Measurements from ENCODE around the gene TOP3B. TPM values are rescaled to one million over a fixed set of nuclear protein-coding genes. Genes with fewer than 3 reads are reported as not detected.

TOP3B gene
- total RNA-seq, 4 donors from 2014 or later: 4.6 to 36.6 (median 23.4) TPM

DNA sequence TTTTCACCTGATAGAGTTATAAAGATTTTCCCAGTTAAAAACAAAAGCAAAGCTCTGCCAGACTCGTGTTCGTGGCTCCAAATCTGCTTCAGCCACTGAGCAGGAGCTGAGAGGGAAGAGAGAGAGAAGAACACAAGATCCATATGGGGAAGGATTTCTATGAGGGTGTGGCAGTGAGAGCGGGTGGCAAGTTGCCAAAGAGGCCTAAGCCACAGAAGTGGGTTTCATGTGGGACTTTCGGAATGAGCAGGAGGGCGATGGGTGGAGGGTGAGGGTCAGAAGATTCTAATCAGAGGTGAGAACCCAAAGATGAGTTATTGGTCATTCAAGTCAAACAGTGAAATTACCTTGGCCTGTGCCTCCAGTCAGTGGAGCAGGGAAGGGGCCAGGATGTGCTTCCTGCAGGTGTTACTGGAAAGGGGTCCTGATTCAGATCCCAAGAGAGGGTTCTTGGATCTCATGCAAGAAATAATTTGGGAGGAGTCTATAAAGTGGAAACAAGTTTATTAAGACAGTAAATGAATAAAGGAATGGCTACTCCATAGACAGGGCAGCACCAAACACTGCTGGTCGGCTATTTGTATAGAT lies 40.5 kb upstream of the TOP3B start:
- WGBS, 2 donors: 58 to 71% methylated on average over 5 to 6 of the region's 6 CpGs
- Histone ChIP-seq H3K9me3 (no peaks in the 10 kb centered on the region), H3K27me3 (peaks cover 0 to 5% (median 0%) of the 10 kb centered on the region in 4 donors), H3K36me3 (no peaks in the 10 kb centered on the region), H3K4me3 (no peak overlapping the region), H3K27ac (no peak overlapping the region), H3K4me1 (no peaks in the 10 kb centered on the region)
- no peak for TF ChIP-seq POLR2A (IDR thresholded peaks at IDR 0.05)
- TF ChIP-seq, protein P1, sequence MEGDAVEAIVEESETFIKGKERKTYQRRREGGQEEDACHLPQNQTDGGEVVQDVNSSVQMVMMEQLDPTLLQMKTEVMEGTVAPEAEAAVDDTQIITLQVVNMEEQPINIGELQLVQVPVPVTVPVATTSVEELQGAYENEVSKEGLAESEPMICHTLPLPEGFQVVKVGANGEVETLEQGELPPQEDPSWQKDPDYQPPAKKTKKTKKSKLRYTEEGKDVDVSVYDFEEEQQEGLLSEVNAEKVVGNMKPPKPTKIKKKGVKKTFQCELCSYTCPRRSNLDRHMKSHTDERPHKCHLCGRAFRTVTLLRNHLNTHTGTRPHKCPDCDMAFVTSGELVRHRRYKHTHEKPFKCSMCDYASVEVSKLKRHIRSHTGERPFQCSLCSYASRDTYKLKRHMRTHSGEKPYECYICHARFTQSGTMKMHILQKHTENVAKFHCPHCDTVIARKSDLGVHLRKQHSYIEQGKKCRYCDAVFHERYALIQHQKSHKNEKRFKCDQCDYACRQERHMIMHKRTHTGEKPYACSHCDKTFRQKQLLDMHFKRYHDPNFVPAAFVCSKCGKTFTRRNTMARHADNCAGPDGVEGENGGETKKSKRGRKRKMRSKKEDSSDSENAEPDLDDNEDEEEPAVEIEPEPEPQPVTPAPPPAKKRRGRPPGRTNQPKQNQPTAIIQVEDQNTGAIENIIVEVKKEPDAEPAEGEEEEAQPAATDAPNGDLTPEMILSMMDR (IDR thresholded peaks at IDR 0.05): no peak
- no peak for DNase-seq
- intact Hi-C loops (cut with DNase I): no loop called here

DNA sequence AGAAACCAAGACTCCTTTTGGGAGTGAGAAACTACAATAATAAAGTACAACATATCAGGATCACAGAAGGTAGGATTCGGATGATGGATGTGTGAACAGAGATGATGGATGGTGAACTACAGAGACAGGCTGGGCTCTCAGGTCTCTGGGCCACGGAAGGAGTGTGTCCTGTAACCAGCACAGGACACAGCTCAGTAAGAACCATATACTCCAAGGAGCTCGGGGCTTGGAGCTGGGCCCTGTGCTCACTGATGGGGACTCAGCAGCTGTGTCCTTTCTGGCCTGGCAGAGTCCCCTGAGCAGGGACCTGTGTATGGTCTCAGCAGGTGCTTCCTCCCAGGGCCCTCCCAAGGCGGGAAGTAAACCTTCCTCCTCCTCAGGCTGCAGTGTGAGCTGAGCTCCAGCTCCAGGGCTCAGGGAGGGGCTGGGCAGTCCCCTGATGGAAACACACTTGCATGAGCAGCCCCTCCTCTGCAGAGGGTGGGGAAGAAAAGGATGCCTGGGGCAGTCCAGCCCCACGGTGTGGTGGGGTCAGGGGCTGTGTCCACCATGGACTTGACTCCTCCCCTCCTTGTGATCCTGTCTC lies 39.8 kb upstream of the TOP3B start:
- H3K9me3 ChIP-seq: no peaks in the 10 kb centered on the region
- WGBS, 2 donors: 52 to 77% methylated on average over 3 to 4 of the region's 5 CpGs
- TF ChIP-seq, protein P1 (IDR thresholded peaks at IDR 0.05): no peak
- TF ChIP-seq POLR2A (IDR thresholded peaks at IDR 0.05): no peak
- DNase-seq: no peak
- no peaks in the 10 kb centered on the region for H3K4me1 ChIP-seq
- no peak overlapping the region for H3K27ac ChIP-seq
- H3K4me3 ChIP-seq: no peak overlapping the region
- intact Hi-C loops (cut with DNase I): no loop called here
- peaks cover 0 to 8% (median 0%) of the 10 kb centered on the region in 4 donors for H3K27me3 ChIP-seq
- H3K36me3 ChIP-seq: no peaks in the 10 kb centered on the region

DNA sequence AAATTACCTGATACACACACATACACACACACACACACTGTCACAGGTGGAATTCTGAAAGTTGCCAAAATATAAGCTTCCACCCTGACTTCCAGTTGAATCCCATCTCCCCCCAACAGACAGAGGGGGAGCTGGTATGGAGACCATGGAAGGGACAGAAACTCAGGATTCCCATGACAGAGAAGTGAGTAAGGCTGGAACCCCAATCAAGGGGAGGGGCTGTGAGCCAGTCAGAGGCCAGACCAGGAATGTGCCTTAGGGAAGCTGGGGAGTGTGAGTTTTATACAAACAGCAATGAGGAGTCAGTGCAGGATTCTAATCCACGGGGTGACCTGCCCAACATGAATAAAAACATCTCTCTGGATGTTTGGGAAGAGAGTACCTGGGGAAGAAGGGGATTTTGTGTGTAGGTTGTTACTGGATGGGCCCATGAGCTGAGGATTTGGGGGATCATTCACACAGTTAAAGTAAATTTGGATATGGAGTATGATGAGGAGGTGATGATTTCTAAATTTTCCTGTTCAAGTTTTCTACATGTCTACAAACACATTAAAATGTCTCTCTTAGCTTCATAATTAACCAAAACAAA lies 38.7 kb upstream of the TOP3B start:
- H3K9me3 ChIP-seq: no peaks in the 10 kb centered on the region
- no peaks in the 10 kb centered on the region for H3K4me1 ChIP-seq
- peaks cover 0 to 8% (median 0%) of the 10 kb centered on the region in 4 donors for H3K27me3 ChIP-seq
- 32 to 45% methylated on average over 1 of the region's 1 CpG for WGBS, 2 donors
- no peaks in the 10 kb centered on the region for H3K36me3 ChIP-seq
- DNase-seq: no peak
- TF ChIP-seq, protein P1 (IDR thresholded peaks at IDR 0.05): no peak
- no peak for TF ChIP-seq POLR2A (IDR thresholded peaks at IDR 0.05)
- H3K4me3 ChIP-seq: no peak overlapping the region
- intact Hi-C loops (cut with DNase I): no loop called here
- H3K27ac ChIP-seq: no peak overlapping the region

DNA sequence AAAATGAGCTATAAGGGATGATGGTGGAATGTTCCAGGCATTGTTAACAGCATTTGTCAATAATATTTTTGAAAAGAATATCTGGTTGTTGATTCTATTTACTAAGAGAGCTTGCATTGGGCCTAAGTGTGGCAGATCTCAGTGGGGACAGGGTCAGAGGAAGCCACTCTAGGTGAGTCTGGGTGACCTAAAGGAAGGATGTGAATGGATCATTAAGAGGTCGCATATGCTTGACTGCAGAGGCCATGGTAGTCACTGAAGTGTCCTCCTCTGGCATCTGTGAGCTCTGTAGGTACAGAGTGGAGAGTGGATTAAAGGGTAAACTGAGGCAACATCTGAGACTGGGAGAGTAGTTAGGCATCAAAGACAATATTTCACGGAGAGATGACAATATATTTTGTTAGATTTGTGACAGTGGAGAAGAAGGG lies 37.9 kb upstream of the TOP3B start:
- H3K4me3 ChIP-seq: no peak overlapping the region
- DNase-seq: no peak
- WGBS, 2 donors: 67 to 70% methylated on average over 2 of the region's 2 CpGs
- no peaks in the 10 kb centered on the region for H3K9me3 ChIP-seq
- H3K36me3 ChIP-seq: no peaks in the 10 kb centered on the region
- H3K27ac ChIP-seq: no peak overlapping the region
- peaks cover 0 to 8% (median 0%) of the 10 kb centered on the region in 4 donors for H3K27me3 ChIP-seq
- intact Hi-C loops (cut with DNase I): no loop called here
- H3K4me1 ChIP-seq: no peaks in the 10 kb centered on the region
- TF ChIP-seq, protein P1 (IDR thresholded peaks at IDR 0.05): no peak
- no peak for TF ChIP-seq POLR2A (IDR thresholded peaks at IDR 0.05)

DNA sequence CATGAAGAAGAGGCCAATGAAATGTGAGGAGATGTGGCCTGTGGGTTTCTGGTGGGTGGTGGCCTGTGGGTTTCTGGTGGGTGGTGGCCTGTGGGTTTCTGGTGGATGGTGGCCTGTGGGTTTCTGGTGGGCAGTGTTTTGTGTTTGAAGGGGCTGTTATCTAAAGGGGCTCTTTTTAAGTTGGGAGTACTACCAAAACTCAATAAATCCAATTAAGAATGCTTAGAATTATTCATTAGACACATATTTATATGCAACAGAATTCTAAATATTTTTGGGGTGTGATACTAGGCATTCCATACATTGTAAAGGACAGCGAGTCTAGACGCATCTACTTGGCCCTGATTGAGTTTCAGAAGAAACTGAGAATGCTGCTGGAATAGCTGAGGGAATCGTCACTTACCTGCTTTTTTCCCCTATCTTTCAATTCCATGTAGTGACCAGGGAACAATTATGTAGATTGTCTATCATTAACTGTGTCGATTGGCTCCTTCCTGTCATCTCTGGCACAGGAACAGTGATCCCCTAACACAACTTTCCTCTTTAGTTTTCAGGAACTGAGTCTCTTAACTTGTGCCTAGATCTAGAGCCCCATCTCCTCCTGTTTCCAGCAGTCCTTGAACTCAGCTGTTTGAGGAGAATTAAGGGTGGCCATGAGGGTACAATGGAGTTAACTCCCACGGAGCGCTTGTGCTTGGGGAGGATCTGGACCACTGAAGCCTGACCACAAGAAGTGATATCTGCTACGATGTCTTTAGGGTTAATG lies 37.3 kb upstream of the TOP3B start:
- H3K4me1 ChIP-seq: no peaks in the 10 kb centered on the region
- H3K36me3 ChIP-seq: no peaks in the 10 kb centered on the region
- 62 to 71% methylated on average over 7 of the region's 7 CpGs for WGBS, 2 donors
- no peak overlapping the region for H3K27ac ChIP-seq
- H3K27me3 ChIP-seq: peaks cover 0 to 8% (median 0%) of the 10 kb centered on the region in 4 donors
- no peak overlapping the region for H3K4me3 ChIP-seq
- TF ChIP-seq POLR2A (IDR thresholded peaks at IDR 0.05): no peak
- TF ChIP-seq, protein P1 (IDR thresholded peaks at IDR 0.05): no peak
- DNase-seq: no peak
- no peaks in the 10 kb centered on the region for H3K9me3 ChIP-seq
- intact Hi-C loops (cut with DNase I): no loop called here
